IMR-90 (cell line): ENCODE results near the gene EVI5.
A peak's percentile ranks its signal among the peaks of the same experiment; 100 is the strongest.

Experiments used
- FOS ChIP-seq: fragments of 150-350 bp; IDR thresholded peaks from 2 replicates; pipeline ENCODE4 v1.6.1; 2016; ENCODE audit warnings: low read depth, low read length
- POLR2A ChIP-seq: IDR thresholded peaks from 2 replicates; pipeline ENCODE4 v1.6.1; 2012; ENCODE audit warnings: mild to moderate bottlenecking, low read depth, low read length
- RAD21 ChIP-seq: IDR thresholded peaks from 2 replicates; pipeline ENCODE4 v1.6.1; 2012; ENCODE audit warnings: low read length, improper control_type of control experiment
- TF ChIP-seq, protein P1 (sequence below): conservative IDR thresholded peaks from 2 replicates; pipeline ENCODE4 v1.5.1; 2012; ENCODE audit warnings: mild to moderate bottlenecking, low read depth, low read length, improper control_type of control experiment

DNA sequence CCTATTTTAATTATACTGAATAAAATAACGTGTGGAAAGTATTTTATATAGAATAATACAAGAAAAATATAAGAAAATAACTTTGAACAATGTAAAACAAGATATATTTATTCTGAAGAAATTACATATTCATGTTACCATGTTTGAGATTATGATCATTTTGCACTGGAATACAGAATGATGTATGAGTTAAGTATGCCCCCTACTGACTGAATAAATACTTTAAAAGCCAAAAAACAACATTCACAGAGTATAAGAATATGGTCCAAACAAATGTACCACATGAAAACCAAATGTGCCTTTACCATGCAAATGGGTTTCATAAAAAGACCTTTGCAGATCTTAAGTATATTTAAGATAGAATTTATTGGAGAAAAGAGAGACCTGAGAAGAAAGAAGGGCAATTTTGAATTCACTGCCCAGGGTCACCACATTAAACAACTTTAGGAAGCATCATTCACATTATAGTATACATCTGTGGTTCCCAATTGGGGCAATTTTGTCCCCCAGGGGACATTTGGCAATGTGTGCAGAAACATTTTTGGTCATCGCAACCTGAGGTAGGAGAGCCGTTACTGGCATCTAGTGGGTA is 161.6 kb downstream of the EVI5 start:
- no peak for TF ChIP-seq FOS
- TF ChIP-seq, protein P1, sequence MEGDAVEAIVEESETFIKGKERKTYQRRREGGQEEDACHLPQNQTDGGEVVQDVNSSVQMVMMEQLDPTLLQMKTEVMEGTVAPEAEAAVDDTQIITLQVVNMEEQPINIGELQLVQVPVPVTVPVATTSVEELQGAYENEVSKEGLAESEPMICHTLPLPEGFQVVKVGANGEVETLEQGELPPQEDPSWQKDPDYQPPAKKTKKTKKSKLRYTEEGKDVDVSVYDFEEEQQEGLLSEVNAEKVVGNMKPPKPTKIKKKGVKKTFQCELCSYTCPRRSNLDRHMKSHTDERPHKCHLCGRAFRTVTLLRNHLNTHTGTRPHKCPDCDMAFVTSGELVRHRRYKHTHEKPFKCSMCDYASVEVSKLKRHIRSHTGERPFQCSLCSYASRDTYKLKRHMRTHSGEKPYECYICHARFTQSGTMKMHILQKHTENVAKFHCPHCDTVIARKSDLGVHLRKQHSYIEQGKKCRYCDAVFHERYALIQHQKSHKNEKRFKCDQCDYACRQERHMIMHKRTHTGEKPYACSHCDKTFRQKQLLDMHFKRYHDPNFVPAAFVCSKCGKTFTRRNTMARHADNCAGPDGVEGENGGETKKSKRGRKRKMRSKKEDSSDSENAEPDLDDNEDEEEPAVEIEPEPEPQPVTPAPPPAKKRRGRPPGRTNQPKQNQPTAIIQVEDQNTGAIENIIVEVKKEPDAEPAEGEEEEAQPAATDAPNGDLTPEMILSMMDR = peak; percentile 45
- TF ChIP-seq RAD21 = peak; percentile 51
- TF ChIP-seq POLR2A = no peak
